ENCODE data around the gene TMEM176B. TPM values are rescaled to one million over a fixed set of nuclear protein-coding genes. Genes with fewer than 3 reads are reported as not detected.

The TMEM176B gene
- total and polyA plus RNA-seq, 2 experiments from 2014 or later, result not detected

GRCh38 chr7:150784954-150785353 lies 15.2 kb downstream of the TMEM176B start:
- Histone ChIP-seq H3K4me3 (no peak overlapping the region), H3K9me2 (ENCODE audit: insufficient read depth) (no peaks in the 10 kb centered on the region), H3K79me2 (ENCODE audit: insufficient read depth) (no peaks in the 10 kb centered on the region), H2AFZ (no peak overlapping the region), H3K27ac (no peak overlapping the region), H3F3A (ENCODE audit: insufficient read depth) (no peaks in the 10 kb centered on the region), H4K20me1 (ENCODE audit: insufficient read depth) (no peaks in the 10 kb centered on the region), H3K4me2 (ENCODE audit: unreplicated experiment) (no peak overlapping the region), H3K9ac (no peak overlapping the region), H3K36me3 (ENCODE audit: low read depth) (no peaks in the 10 kb centered on the region), H3K4me1 (ENCODE audit: insufficient read depth) (no peaks in the 10 kb centered on the region), H3K9me3 (ENCODE audit: low read depth) (no peaks in the 10 kb centered on the region), H3K27me3 (replicated peaks; ENCODE audit: insufficient read depth) (no peaks in the 10 kb centered on the region)
- in situ Hi-C loops (cut with MboI), result no loop called here
- TF ChIP-seq EZH2 (IDR thresholded peaks at IDR 0.05; ENCODE audit: insufficient read depth, poor library complexity, severe bottlenecking) (no peak), EZH2phosphoT487 (IDR thresholded peaks at IDR 0.05; ENCODE audit: insufficient read depth, low read depth) (no peak)
- DNase-seq, result no peak
- WGBS, 2 experiments (ENCODE audit: low coverage in 1 of 2, low lambda C conversion rate in 2 of 2, missing lambda C conversion rate in 2 of 2), result 73 to 78% methylated on average over 4 of the region's 4 CpGs

- Histone ChIP-seq H2AFZ (no peak overlapping the region), H3K4me1 (ENCODE audit: insufficient read depth) (no peaks in the 10 kb centered on the region), H3K79me2 (ENCODE audit: insufficient read depth) (no peaks in the 10 kb centered on the region), H3F3A (ENCODE audit: insufficient read depth) (no peaks in the 10 kb centered on the region), H3K36me3 (ENCODE audit: low read depth) (no peaks in the 10 kb centered on the region), H3K4me3 (no peak overlapping the region), H3K4me2 (ENCODE audit: unreplicated experiment) (no peak overlapping the region), H3K9me2 (ENCODE audit: insufficient read depth) (no peaks in the 10 kb centered on the region), H4K20me1 (ENCODE audit: insufficient read depth) (no peaks in the 10 kb centered on the region), H3K9me3 (ENCODE audit: low read depth) (no peaks in the 10 kb centered on the region), H3K27ac (no peak overlapping the region), H3K27me3 (replicated peaks; ENCODE audit: insufficient read depth) (no peaks in the 10 kb centered on the region), H3K9ac (no peak overlapping the region)
- DNase-seq, result no peak
- TF ChIP-seq EZH2phosphoT487 (IDR thresholded peaks at IDR 0.05; ENCODE audit: insufficient read depth, low read depth), result no peak
- TF ChIP-seq EZH2 (IDR thresholded peaks at IDR 0.05; ENCODE audit: insufficient read depth, poor library complexity, severe bottlenecking), result no peak
- 66 to 77% methylated on average over 9 of the region's 9 CpGs for WGBS, 2 experiments (ENCODE audit: low coverage in 1 of 2, low lambda C conversion rate in 2 of 2, missing lambda C conversion rate in 2 of 2)
- in situ Hi-C loops (cut with MboI), result no loop called here
Observed at GRCh38 chr7:150784120-150784736, 15.9 kb downstream of the TMEM176B start.

GRCh38 chr7:150781961-150782360 lies 18.2 kb downstream of the TMEM176B start:
- no peak for DNase-seq
- H3K9me2 ChIP-seq (ENCODE audit: insufficient read depth), result no peaks in the 10 kb centered on the region
- no peaks in the 10 kb centered on the region for H3K79me2 ChIP-seq (ENCODE audit: insufficient read depth)
- H3K27ac ChIP-seq, result no peak overlapping the region
- in situ Hi-C loops (cut with MboI), result no loop called here
- H2AFZ ChIP-seq, result no peak overlapping the region
- no peaks in the 10 kb centered on the region for H3K36me3 ChIP-seq (ENCODE audit: low read depth)
- H3F3A ChIP-seq (ENCODE audit: insufficient read depth), result no peaks in the 10 kb centered on the region
- no peak overlapping the region for H3K4me3 ChIP-seq
- H3K4me2 ChIP-seq (ENCODE audit: unreplicated experiment), result no peak overlapping the region
- H3K4me1 ChIP-seq (ENCODE audit: insufficient read depth), result no peaks in the 10 kb centered on the region
- no peaks in the 10 kb centered on the region; the same call in 1 of the 2 replicates for H3K27me3 ChIP-seq (replicated peaks; ENCODE audit: insufficient read depth)
- no peaks in the 10 kb centered on the region for H4K20me1 ChIP-seq (ENCODE audit: insufficient read depth)
- 64 to 65% methylated on average over 2 of the region's 2 CpGs for WGBS, 2 experiments (ENCODE audit: low coverage in 1 of 2, low lambda C conversion rate in 2 of 2, missing lambda C conversion rate in 2 of 2)
- no peak for TF ChIP-seq EZH2 (IDR thresholded peaks at IDR 0.05; ENCODE audit: insufficient read depth, poor library complexity, severe bottlenecking)
- no peak for TF ChIP-seq EZH2phosphoT487 (IDR thresholded peaks at IDR 0.05; ENCODE audit: insufficient read depth, low read depth)
- H3K9me3 ChIP-seq (ENCODE audit: low read depth), result no peaks in the 10 kb centered on the region
- H3K9ac ChIP-seq, result no peak overlapping the region

- H4K20me1 ChIP-seq (ENCODE audit: insufficient read depth), result no peaks in the 10 kb centered on the region
- in situ Hi-C loops (cut with MboI), result no loop called here
- H2AFZ ChIP-seq, result no peak overlapping the region
- H3K36me3 ChIP-seq (ENCODE audit: low read depth), result no peaks in the 10 kb centered on the region
- no peaks in the 10 kb centered on the region for H3K79me2 ChIP-seq (ENCODE audit: insufficient read depth)
- no peak overlapping the region for H3K9ac ChIP-seq
- peak; percentile 33 for DNase-seq
- WGBS, 2 experiments (ENCODE audit: low coverage in 1 of 2, low lambda C conversion rate in 2 of 2, missing lambda C conversion rate in 2 of 2), result 0 to 5% methylated on average over 3 of the region's 3 CpGs
- no peak overlapping the region for H3K4me2 ChIP-seq (ENCODE audit: unreplicated experiment)
- no peak overlapping the region for H3K27ac ChIP-seq
- H3F3A ChIP-seq (ENCODE audit: insufficient read depth), result no peaks in the 10 kb centered on the region
- H3K4me1 ChIP-seq (ENCODE audit: insufficient read depth), result no peaks in the 10 kb centered on the region
- H3K9me2 ChIP-seq (ENCODE audit: insufficient read depth), result no peaks in the 10 kb centered on the region
- H3K27me3 ChIP-seq (replicated peaks; ENCODE audit: insufficient read depth), result no peaks in the 10 kb centered on the region; the same call in 1 of the 2 replicates
- no peak overlapping the region for H3K4me3 ChIP-seq
- no peaks in the 10 kb centered on the region for H3K9me3 ChIP-seq (ENCODE audit: low read depth)
- TF ChIP-seq EZH2phosphoT487 (IDR thresholded peaks at IDR 0.05; ENCODE audit: insufficient read depth, low read depth), result no peak
- TF ChIP-seq EZH2 (IDR thresholded peaks at IDR 0.05; ENCODE audit: insufficient read depth, poor library complexity, severe bottlenecking), result no peak
Observed at GRCh38 chr7:150781103-150781502, 19.1 kb downstream of the TMEM176B start.
